ENCODE data around the gene UPK3A. TPM values are rescaled to one million over a fixed set of nuclear protein-coding genes. Genes with fewer than 3 reads are reported as not detected.
A peak's percentile ranks its signal among the peaks of the same experiment; 100 is the strongest.

Gene UPK3A
- total and polyA plus RNA-seq, 2 of the 13 experiments (the other 11 are each of a cell fraction or from before 2014, with no cell fraction given) = 10.5 to 13.8 TPM

GRCh38 chr22:45308957-45309421, 24.2 kb downstream of the UPK3A start (continued):
- TF ChIP-seq ZNF230 (CRISPR knock-in tag; IDR thresholded peaks at IDR 0.05) (no peak), AGO2 (optimal IDR thresholded peaks at IDR 0.05; ENCODE audit: low read depth, low read length) (peak; percentile 13), ISL2 (CRISPR knock-in tag; IDR thresholded peaks at IDR 0.05) (no peak), ZNF274 (CRISPR knock-in tag; IDR thresholded peaks at IDR 0.05) (no peak), KAT2B (IDR thresholded peaks at IDR 0.05; ENCODE audit: borderline replicate concordance, low read depth, low read length) (no peak), ZNF235 (CRISPR knock-in tag; IDR thresholded peaks at IDR 0.05; ENCODE audit: borderline replicate concordance) (no peak), ZKSCAN8 (CRISPR knock-in tag; IDR thresholded peaks at IDR 0.05; ENCODE audit: borderline replicate concordance) (no peak), MAX (IDR thresholded peaks at IDR 0.05) (0 out of 2 replicates have a peak, but pooled peaks have one; percentile 6), TGIF2 (CRISPR knock-in tag; IDR thresholded peaks at IDR 0.05) (no peak), ZKSCAN1 (IDR thresholded peaks at IDR 0.05; ENCODE audit: low read length) (no peak), MTF2 (CRISPR knock-in tag; IDR thresholded peaks at IDR 0.05; ENCODE audit: borderline replicate concordance) (0 out of 2 replicates have a peak, but pooled peaks have one; percentile 10), AHDC1 (CRISPR knock-in tag; IDR thresholded peaks at IDR 0.05; ENCODE audit: borderline replicate concordance) (no peak), MED8 (CRISPR knock-in tag; IDR thresholded peaks at IDR 0.05; ENCODE audit: insufficient replicate concordance) (no peak), ZFP1 (CRISPR knock-in tag; IDR thresholded peaks at IDR 0.05) (no peak), MTA1 (CRISPR knock-in tag; IDR thresholded peaks at IDR 0.05; ENCODE audit: borderline replicate concordance) (no peak), PHB2 (IDR thresholded peaks at IDR 0.05; ENCODE audit: partially characterized antibody) (no peak), ZNF557 (CRISPR knock-in tag; IDR thresholded peaks at IDR 0.05) (no peak), RAD51 (IDR thresholded peaks at IDR 0.05; ENCODE audit: borderline replicate concordance) (no peak), HINFP (CRISPR knock-in tag; IDR thresholded peaks at IDR 0.05; ENCODE audit: low read depth) (no peak), RARG (CRISPR knock-in tag; IDR thresholded peaks at IDR 0.05; ENCODE audit: low read depth) (no peak), SPEN (CRISPR knock-in tag; IDR thresholded peaks at IDR 0.05; ENCODE audit: low read depth) (no peak)
- TF ChIP-seq, protein P1, sequence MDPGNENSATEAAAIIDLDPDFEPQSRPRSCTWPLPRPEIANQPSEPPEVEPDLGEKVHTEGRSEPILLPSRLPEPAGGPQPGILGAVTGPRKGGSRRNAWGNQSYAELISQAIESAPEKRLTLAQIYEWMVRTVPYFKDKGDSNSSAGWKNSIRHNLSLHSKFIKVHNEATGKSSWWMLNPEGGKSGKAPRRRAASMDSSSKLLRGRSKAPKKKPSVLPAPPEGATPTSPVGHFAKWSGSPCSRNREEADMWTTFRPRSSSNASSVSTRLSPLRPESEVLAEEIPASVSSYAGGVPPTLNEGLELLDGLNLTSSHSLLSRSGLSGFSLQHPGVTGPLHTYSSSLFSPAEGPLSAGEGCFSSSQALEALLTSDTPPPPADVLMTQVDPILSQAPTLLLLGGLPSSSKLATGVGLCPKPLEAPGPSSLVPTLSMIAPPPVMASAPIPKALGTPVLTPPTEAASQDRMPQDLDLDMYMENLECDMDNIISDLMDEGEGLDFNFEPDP (CRISPR knock-in tag; conservative IDR thresholded peaks at IDR 0.05) = 0 out of 2 replicates have a peak, but pooled peaks have one; percentile 47
